PC-9 (cell line): ENCODE results near the gene CCDC85C.

Experiments used
- CTCF ChIP-seq: fragments of 200-600 bp; sonication (generic); conservative IDR thresholded peaks from 2 replicates; pipeline ENCODE4 v1.6.1; 2017; ENCODE audit warnings: mixed run types, antibody characterized with exemption, mild to moderate bottlenecking, moderate library complexity
- EZH2 ChIP-seq: fragments of 200-600 bp; sonication (generic); IDR thresholded peaks from 2 replicates; pipeline ENCODE4 v1.8.0; 2017; ENCODE audit warnings: antibody characterized with exemption, low read depth

GRCh38 chr14:99586054-99586760 is 17.8 kb downstream of the CCDC85C start:
- no peak for TF ChIP-seq CTCF
- TF ChIP-seq EZH2, result no peak
